Uterus (tissue), 2 donors: ENCODE measurements around the gene LIPH.

Experiments used
- CTCF ChIP-seq, 4 experiments: fragments of 200-600 bp in 2 of 4; fragments of 450-650 bp in 2 of 4; sonication (generic) in 2 of 4; IDR thresholded peaks; one replicate each; pipeline ENCODE4 v1.5.1; 2016 to 2019; ENCODE audit warnings: antibody characterized with exemption in 4 of 4, mild to moderate bottlenecking in 2 of 4, moderate library complexity in 1 of 4
- POLR2A ChIP-seq, 2 donors: fragments of 450-650 bp; IDR thresholded peaks; one replicate each; pipeline ENCODE4 v1.6.1; 2016; ENCODE audit warnings: antibody characterized with exemption in 2 of 2, mild to moderate bottlenecking in 1 of 2, moderate library complexity in 1 of 2

- TF ChIP-seq CTCF (IDR thresholded peaks at IDR 0.05) (no peak), POLR2A (IDR thresholded peaks at IDR 0.05) (no peak)
These were observed 43.1 kb upstream of the LIPH start for GRCh38 chr3:185595526-185595925.
